Effector memory CD4-positive, alpha-beta T cell (primary cell): Measurements from ENCODE around the gene UBASH3A.

Source experiments
- DNase-seq, 3 donors: peaks; one replicate each; pipeline ENCODE4 v3.0.0-alpha.2; 2020
- H3K27ac ChIP-seq: 2 replicates; pipeline ENCODE4 v1.7.0; 2013; ENCODE audit warnings: mild to moderate bottlenecking, low read length, moderate library complexity; ENCODE audit not compliant: insufficient read depth, poor library complexity, severe bottlenecking
- H3K27me3 ChIP-seq: replicated peaks from 2 replicates; pipeline ENCODE4 v1.7.0; 2013; ENCODE audit warnings: mild to moderate bottlenecking, low read length; ENCODE audit not compliant: insufficient read depth, control insufficient read depth, poor library complexity, severe bottlenecking
- H3K36me3 ChIP-seq: 2 replicates; pipeline ENCODE4 v1.7.0; 2013; ENCODE audit warnings: mild to moderate bottlenecking, low read length, moderate library complexity; ENCODE audit not compliant: control insufficient read depth, insufficient read depth
- H3K4me1 ChIP-seq: 2 replicates; pipeline ENCODE4 v1.7.0; 2013; ENCODE audit warnings: low read length, mild to moderate bottlenecking; ENCODE audit not compliant: control insufficient read depth, insufficient read depth, poor library complexity, severe bottlenecking
- H3K4me3 ChIP-seq: 2 replicates; pipeline ENCODE4 v1.7.0; 2013; ENCODE audit warnings: low read length, low read depth, mild to moderate bottlenecking; ENCODE audit not compliant: insufficient read depth, poor library complexity, severe bottlenecking
- H3K9me3 ChIP-seq: 2 replicates; pipeline ENCODE4 v1.7.0; 2013; ENCODE audit warnings: mild to moderate bottlenecking, low read length, moderate library complexity; ENCODE audit not compliant: control insufficient read depth

Gene UBASH3A

GRCh38 chr21:42453224-42453985 is 49.7 kb downstream of the UBASH3A start:
- Histone ChIP-seq H3K27ac (no peak overlapping the region), H3K4me3 (no peak overlapping the region), H3K36me3 (no peaks in the 10 kb centered on the region), H3K9me3 (no peaks in the 10 kb centered on the region), H3K27me3 (no peaks in the 10 kb centered on the region), H3K4me1 (peaks cover 4% of the 10 kb centered on the region)
- DNase-seq, result no peak

DNA sequence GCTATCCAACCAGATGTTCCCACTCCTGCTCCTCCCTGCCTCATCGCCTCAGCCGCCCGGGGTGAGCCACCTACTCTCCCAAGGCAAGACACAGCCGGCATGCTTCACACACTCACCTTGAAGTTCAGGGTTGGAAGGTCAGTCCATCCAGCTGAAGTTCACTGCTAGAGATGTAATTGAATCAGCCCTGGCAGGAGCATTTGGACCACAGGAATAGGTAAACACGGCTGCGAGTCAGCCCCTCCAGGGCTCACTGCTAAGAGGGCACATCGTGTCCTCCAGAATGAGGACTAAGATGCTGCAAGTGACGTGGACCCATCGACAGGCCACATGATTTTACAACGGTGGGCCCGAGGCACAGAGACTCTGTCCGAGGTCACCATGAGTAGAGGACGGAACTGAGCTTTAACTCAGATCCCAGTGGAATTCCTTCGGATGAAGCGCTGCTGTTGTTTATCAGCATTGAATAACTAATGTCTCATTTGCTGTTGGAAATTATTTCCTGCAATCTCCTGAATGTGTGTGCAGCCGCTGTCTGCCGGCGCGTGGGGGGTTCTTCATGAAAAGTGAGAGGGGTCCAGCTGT is 50.4 kb downstream of the UBASH3A start:
- Histone ChIP-seq H3K9me3 (no peaks in the 10 kb centered on the region), H3K4me1 (peaks cover 4% of the 10 kb centered on the region), H3K27me3 (no peaks in the 10 kb centered on the region), H3K4me3 (no peak overlapping the region), H3K27ac (no peak overlapping the region), H3K36me3 (no peaks in the 10 kb centered on the region)
- no peak for DNase-seq

- Histone ChIP-seq H3K4me3 (no peak overlapping the region), H3K9me3 (no peaks in the 10 kb centered on the region), H3K4me1 (peaks cover 4% of the 10 kb centered on the region), H3K27ac (no peak overlapping the region), H3K27me3 (no peaks in the 10 kb centered on the region), H3K36me3 (no peaks in the 10 kb centered on the region)
- no peak for DNase-seq
Observed at GRCh38 chr21:42454786-42455185, 51.1 kb downstream of the UBASH3A start.

DNA sequence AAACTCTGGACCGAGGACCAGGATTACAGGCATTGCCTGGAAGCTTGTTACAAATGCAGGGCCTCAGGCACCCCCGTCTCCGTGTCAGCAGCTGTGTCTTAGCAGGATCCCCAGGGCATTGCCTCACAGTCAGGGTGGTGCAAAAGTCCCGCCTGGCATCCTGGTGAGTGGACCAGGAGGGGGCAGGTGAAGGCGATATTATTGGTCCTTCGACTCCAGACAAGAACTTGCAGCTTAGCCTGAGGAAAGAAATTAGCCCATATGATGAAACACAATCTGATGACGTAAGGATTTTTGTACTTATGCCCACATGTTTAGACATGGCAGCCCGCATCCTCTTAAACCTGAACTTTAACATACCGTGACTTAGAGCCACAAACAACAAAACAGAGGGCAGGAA is 51.5 kb downstream of the UBASH3A start:
- no peaks in the 10 kb centered on the region for H3K9me3 ChIP-seq
- no peak for DNase-seq
- no peaks in the 10 kb centered on the region for H3K27me3 ChIP-seq
- H3K4me1 ChIP-seq, result peaks cover 4% of the 10 kb centered on the region
- H3K36me3 ChIP-seq, result no peaks in the 10 kb centered on the region
- H3K27ac ChIP-seq, result no peak overlapping the region
- H3K4me3 ChIP-seq, result no peak overlapping the region

DNA sequence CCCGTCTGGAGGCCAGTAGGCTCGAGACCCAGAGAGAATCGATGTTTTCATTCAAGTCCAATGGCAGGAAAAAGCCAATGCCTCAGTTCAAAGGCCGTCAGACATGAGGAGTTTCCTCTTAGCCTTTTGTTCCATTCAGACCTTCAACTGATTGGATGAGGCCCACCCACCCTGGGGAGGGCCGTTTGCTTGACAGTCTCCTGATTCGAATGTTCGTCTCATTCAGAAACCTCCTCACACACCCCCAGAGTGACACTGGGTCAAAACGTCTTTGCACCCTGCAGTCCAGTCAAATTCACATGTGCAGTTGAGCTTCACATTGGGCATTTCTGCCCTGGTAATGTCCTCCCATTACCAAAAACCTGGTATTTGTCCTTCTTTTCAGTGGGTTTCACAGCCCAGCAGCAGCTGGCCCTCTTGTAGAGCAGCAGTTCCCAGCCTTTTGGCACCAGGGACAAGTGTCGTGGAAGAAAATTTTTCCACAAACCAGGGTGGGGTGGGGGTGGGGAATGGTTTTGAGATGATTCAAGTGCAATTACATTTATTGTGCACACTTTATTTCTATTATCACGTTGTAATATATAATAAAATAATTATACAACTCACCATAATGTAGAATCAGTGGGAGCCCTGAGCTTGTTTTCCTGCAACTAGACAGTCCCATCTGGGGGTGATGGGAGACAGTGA is 52.2 kb downstream of the UBASH3A start:
- Histone ChIP-seq H3K36me3 (no peaks in the 10 kb centered on the region), H3K4me3 (no peak overlapping the region), H3K9me3 (no peaks in the 10 kb centered on the region), H3K27ac (no peak overlapping the region), H3K4me1 (peaks cover 7% of the 10 kb centered on the region), H3K27me3 (no peaks in the 10 kb centered on the region)
- no peak for DNase-seq

DNA sequence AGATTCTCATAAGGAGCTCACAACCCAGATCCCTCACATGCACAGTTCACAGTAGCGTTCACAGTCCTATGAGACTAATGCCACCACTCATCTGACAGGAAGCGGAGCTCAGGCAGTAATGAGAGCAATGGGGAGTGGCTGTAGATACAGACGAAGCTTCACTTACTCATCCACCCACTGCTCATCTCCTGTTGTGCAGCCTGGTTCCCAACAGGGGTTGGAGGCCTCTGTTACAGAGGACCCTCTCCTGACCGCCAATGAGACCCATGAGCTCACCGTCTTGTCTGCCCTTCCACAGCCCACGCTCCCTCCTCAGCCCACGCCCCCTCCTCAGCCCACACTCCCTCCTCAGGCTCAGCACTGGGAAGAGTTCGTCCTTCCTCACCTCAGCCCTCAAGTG is 52.8 kb downstream of the UBASH3A start:
- Histone ChIP-seq H3K27me3 (no peaks in the 10 kb centered on the region), H3K4me3 (no peak overlapping the region), H3K9me3 (no peaks in the 10 kb centered on the region), H3K36me3 (no peaks in the 10 kb centered on the region), H3K4me1 (peaks cover 11% of the 10 kb centered on the region), H3K27ac (no peak overlapping the region)
- DNase-seq, result peak in 1 of 3 donors; percentile 21

DNA sequence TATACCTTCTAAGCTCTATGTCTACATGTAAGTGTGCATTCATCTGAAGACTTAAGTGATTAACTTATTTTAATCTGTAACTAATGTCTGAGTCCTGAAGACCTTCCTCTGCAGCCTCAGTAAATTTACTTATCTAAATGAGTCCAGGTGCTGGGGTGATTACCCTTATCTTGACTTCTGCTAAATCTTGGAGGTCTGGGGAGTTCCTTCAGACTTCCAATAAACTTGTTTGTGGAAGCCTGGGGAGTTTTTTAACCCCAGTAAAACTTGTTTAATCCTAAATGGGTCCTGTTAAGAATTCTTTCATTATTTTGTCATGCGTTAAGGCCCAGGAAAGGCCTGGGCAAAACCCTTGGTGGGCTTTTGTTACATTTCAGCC is 55.4 kb downstream of the UBASH3A start:
- no peak overlapping the region for H3K4me3 ChIP-seq
- DNase-seq, result no peak
- peaks cover 14% of the 10 kb centered on the region for H3K4me1 ChIP-seq
- no peaks in the 10 kb centered on the region for H3K36me3 ChIP-seq
- no peaks in the 10 kb centered on the region for H3K9me3 ChIP-seq
- no peaks in the 10 kb centered on the region for H3K27me3 ChIP-seq
- no peak overlapping the region for H3K27ac ChIP-seq

DNA sequence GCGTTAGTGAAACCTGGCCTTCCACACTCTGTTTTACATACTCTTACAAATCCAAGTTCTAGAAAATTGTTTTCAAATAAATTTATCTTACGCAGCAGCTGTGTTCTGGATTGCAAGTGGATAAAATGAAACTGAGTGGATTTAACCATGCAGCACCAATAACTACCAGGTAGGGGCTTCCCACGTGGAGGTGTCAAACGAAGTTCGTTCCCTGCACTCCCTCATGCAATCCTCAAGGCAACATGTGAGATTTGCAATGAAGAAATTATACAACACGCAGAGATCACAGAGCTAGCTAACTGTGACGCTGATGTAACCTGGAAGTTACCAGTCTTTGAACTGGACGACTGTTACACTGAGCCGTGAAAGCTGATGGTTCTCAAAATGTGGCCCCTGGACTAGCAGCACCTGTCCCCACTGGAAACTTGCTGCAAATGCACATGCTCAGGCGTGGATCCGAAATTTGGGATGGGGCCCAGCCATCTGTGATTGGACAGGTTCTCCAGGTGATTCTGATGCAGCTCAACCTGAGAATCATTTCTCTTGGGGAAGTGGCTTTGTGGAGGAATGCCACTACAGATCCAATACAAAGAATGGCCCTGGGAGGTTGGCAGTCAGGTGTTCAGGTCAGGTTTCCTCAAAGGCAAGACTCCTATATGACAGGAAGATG is 56.0 kb downstream of the UBASH3A start:
- Histone ChIP-seq H3K27ac (peak overlapping the region; percentile 53), H3K27me3 (no peaks in the 10 kb centered on the region), H3K4me3 (no peak overlapping the region), H3K4me1 (peaks cover 20% of the 10 kb centered on the region), H3K36me3 (no peaks in the 10 kb centered on the region), H3K9me3 (no peaks in the 10 kb centered on the region)
- DNase-seq, result no peak

DNA sequence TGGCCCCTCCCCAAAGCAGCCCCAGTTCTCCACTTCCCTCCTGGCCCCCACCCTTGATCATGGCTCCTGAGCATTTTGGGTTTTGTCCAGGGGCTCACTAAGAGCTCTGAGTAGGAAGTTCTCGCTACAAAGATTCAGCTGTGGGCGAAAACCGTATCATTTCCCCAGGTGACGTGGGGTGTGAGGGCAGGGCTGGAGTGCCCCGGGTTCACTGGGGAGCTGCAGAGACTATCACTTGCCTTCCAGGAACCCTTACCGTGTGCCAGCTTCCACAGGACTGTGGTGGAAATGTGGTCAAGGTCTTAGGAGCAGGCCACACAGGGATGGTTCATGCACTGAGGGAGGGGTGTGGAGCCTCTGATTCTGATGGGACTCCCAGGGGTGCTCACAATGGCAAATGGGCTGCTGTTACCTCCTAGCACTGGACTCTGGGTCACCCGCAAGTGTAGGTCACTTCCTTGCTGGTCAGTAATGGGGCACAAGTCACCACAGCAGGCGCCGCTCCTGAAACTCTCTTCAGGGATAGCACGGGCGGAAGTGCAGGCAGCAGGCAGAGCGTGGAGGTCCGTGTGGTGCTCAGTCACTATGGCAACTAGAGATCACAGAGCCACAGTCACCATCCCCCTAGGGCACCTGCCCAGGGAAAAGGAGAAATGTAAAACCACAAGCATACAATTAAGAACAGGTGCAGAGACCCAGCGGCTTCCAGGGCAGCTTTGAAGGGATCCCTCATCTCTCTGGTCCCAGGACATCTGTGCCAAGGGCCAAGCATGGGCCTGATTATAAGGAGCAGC is 56.9 kb downstream of the UBASH3A start:
- no peaks in the 10 kb centered on the region for H3K9me3 ChIP-seq
- H3K4me3 ChIP-seq, result no peak overlapping the region
- H3K27ac ChIP-seq, result peak overlapping the region; percentile 53
- peak in 1 of 3 donors; percentile 36 for DNase-seq
- H3K36me3 ChIP-seq, result no peaks in the 10 kb centered on the region
- no peaks in the 10 kb centered on the region for H3K27me3 ChIP-seq
- H3K4me1 ChIP-seq, result peaks cover 29% of the 10 kb centered on the region
